ENCODE measurements around the gene RBM47. TPM values are rescaled to one million over a fixed set of nuclear protein-coding genes. Genes with fewer than 3 reads are reported as not detected.

RBM47 gene
- total and polyA plus RNA-seq, 8 donors = 12.3 to 59.6 (median 32.4) TPM

DNA sequence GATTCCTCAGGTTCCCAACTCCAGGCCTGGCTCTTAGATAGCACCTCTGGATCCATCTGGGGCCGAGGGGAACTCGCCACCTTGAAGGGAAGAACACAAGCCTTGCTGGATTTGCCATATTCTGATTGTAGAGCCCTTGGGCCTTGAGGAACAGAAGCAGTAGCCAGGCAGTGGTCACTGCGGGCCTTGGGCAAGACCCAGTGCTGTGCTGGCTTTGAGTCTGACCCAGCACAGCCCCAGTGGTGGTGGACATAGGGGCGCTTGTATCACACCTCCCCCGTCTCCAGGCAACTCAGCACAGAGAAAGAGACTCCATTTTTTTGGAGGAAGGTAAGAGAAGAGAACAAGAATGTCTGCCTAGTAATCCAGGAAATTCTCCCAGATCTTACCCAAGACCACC, 249.0 kb downstream of the RBM47 start:
- H3K27me3 ChIP-seq = no peaks in the 10 kb centered on the region
- H3K4me1 ChIP-seq = no peaks in the 10 kb centered on the region
- H3K27ac ChIP-seq = no peak overlapping the region
- 77 to 87% methylated on average over 5 of the region's 5 CpGs for WGBS, 2 donors
- no peaks in the 10 kb centered on the region for H3K36me3 ChIP-seq
- H3K9me3 ChIP-seq = no peaks in the 10 kb centered on the region
- H3K4me3 ChIP-seq = no peak overlapping the region
- FAIRE-seq (no peak), DNase-seq (no peak), ATAC-seq (no peak)
- intact Hi-C loops (cut with DNase I) = no loop called here
- TF ChIP-seq, protein P1, sequence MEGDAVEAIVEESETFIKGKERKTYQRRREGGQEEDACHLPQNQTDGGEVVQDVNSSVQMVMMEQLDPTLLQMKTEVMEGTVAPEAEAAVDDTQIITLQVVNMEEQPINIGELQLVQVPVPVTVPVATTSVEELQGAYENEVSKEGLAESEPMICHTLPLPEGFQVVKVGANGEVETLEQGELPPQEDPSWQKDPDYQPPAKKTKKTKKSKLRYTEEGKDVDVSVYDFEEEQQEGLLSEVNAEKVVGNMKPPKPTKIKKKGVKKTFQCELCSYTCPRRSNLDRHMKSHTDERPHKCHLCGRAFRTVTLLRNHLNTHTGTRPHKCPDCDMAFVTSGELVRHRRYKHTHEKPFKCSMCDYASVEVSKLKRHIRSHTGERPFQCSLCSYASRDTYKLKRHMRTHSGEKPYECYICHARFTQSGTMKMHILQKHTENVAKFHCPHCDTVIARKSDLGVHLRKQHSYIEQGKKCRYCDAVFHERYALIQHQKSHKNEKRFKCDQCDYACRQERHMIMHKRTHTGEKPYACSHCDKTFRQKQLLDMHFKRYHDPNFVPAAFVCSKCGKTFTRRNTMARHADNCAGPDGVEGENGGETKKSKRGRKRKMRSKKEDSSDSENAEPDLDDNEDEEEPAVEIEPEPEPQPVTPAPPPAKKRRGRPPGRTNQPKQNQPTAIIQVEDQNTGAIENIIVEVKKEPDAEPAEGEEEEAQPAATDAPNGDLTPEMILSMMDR (IDR thresholded peaks at IDR 0.05) = no peak

DNA sequence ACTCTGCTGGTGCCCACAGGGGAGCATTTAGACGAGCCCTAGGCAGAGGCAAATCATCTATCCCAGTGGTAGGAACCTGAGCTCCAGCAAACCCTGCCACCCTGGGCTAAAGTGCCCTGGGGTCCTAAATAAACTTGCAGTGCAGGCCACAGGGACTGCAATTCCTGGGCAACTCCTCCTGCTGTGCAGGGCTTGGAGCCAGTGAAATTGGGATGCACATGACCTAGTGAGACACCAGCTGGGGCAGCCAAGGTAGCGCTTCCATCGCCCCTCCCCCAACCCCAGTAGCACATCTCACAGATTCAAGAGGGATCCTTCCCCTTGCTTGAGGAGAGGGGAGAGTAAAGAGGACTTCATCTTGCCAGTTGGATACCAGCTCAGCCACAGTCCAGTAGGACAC, 250.4 kb downstream of the RBM47 start:
- DNase-seq = no peak
- H3K36me3 ChIP-seq = no peaks in the 10 kb centered on the region
- intact Hi-C loops (cut with DNase I) = no loop called here
- H3K4me3 ChIP-seq = no peak overlapping the region
- no peak overlapping the region for H3K27ac ChIP-seq
- no peaks in the 10 kb centered on the region for H3K9me3 ChIP-seq
- no peaks in the 10 kb centered on the region for H3K27me3 ChIP-seq
- ATAC-seq = no peak
- H3K4me1 ChIP-seq = no peaks in the 10 kb centered on the region
- WGBS, 2 donors = 71 to 78% methylated on average over 3 of the region's 3 CpGs
- FAIRE-seq = no peak
- TF ChIP-seq, protein P1 (IDR thresholded peaks at IDR 0.05) = no peak

DNA sequence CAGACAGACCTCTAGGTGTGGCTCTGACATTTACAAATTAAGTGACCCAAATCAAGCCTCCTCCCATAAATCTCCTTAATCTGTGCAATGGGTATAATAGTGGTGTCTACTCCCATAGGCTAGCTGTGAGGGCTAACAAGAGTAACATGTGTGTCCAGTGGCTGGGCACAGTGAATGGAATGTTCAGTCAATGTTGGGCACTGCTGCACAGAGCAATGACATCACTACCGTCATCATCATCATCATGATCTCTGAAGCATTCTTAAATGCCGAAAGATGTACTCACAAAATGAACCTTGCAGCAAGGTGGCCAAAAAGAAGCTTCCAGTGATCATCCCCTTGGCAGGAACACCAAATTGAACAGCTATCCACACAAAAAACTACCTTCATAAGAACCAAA, 251.0 kb downstream of the RBM47 start:
- WGBS, 2 donors = 48 to 81% methylated on average over 2 of the region's 2 CpGs
- no peak for FAIRE-seq
- no peak for ATAC-seq
- no peak for DNase-seq
- H3K4me3 ChIP-seq = no peak overlapping the region
- no peaks in the 10 kb centered on the region for H3K36me3 ChIP-seq
- no peaks in the 10 kb centered on the region for H3K9me3 ChIP-seq
- intact Hi-C loops (cut with DNase I) = no loop called here
- no peak overlapping the region for H3K27ac ChIP-seq
- no peaks in the 10 kb centered on the region for H3K27me3 ChIP-seq
- H3K4me1 ChIP-seq = no peaks in the 10 kb centered on the region
- TF ChIP-seq, protein P1 (IDR thresholded peaks at IDR 0.05) = no peak

DNA sequence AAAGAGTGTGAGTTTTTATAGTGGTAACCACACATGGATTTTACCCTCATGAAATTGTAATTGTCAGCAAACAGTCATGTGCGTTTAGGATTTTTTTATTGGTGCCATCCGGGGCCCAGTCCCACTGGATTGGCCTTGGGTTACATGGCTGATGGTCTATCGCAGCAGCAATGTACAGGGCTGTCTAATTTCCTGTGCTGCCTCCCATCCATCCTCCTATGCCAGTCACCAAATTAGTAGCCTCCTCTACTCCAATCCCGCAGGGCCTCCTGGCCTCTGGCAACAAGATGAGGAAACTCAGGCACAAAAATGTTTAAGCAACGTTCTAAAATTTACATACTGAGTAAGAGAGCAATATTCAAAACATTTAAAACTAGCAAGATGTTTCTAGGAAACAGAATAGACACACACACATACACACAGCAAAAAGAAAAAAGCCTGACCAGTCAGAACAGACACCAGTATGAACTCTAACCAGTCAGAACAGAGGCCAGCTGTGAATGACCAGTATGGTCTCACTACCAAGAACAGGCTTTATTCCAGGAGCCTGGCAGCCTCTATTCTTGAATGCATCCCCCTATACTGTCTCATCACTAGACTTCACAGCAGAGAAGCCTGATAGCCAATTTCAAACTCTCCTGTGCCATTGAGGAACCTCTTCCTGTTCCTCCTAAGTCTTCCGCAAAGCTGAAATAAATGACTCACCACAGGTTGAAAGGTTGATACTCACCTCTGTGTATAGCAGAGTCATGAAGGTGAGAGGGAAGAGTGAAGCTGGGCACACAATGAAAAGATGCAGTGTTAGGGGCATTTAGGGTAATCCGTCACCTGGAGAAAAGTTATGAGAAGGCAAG, 251.9 kb downstream of the RBM47 start:
- 78 to 81% methylated on average over 7 of the region's 7 CpGs for WGBS, 2 donors
- no peak for FAIRE-seq

More for the DNA sequence above, 251.9 kb downstream of the RBM47 start:
- H3K27ac ChIP-seq = peak overlapping the region in 1 of 4 donors; percentile 53
- H3K36me3 ChIP-seq = no peaks in the 10 kb centered on the region
- intact Hi-C loops (cut with DNase I) = no loop called here
- TF ChIP-seq, protein P1 (IDR thresholded peaks at IDR 0.05) = no peak
- no peaks in the 10 kb centered on the region for H3K27me3 ChIP-seq
- no peak overlapping the region for H3K4me3 ChIP-seq
- no peaks in the 10 kb centered on the region for H3K9me3 ChIP-seq
- peak; percentile 46 to 75 (median 62) for ATAC-seq
- no peak for DNase-seq
- H3K4me1 ChIP-seq = no peaks in the 10 kb centered on the region

Measured in pancreas (tissue), 10 donors.